ENCODE results near the gene GCA. TPM values are rescaled to one million over a fixed set of nuclear protein-coding genes. Genes with fewer than 3 reads are reported as not detected.

GCA gene
- total and polyA plus RNA-seq, 2 donors from 2014 or later, result 25.3 to 45.6 TPM

DNA sequence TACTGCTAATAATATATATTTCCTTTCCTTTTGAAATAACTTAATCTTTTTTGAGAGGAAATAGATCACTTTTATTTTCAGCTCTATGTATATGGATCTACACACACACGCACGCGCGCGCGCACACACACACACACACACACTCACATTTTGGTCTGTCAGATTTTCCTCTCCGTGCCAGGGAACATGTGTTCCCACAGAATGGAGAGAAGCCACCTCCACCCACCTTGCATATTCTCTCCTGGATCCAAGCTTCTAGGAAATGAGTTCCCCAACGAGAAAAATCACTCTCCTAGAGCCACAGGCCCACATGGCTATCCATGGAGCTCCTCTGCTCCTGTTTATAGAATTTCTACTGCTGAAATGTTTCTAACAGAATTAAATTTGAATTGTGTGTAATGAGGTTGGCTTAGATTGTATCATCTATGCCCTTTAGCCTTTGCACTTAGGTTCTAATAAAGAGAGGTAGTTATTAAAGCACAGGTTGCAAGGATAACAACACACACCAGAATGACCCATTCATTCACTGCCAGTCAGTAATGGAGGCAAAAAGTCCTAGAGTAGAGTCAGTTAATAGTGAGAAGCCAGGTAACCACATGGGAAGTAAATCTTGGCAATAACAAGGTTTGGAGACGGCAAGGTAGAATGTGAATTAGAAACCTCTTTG, 45.1 kb upstream of the GCA start:
- intact Hi-C loops (cut with DNase I), result loop anchor here (5.0 kb wide), 1 partner anchor 77 kb away; no protein-coding TSS in a partner anchor
- Histone ChIP-seq H3K27me3 (ENCODE audit: control insufficient read depth, insufficient read depth, low read length) (no peaks in the 10 kb centered on the region), H3K4me1 (ENCODE audit: control insufficient read depth in 2 of 3, insufficient read depth in 2 of 3, low read depth in 1 of 3, low read length in 3 of 3) (no peaks in the 10 kb centered on the region), H3K4me3 (ENCODE audit: low read length in 3 of 3) (no peak overlapping the region), H3K9ac (ENCODE audit: low read length in 3 of 3) (no peak overlapping the region), H3K36me3 (ENCODE audit: control insufficient read depth in 2 of 3, insufficient read depth in 3 of 3, low read length in 3 of 3) (peaks cover 0 to 3% (median 0%) of the 10 kb centered on the region in 3 donors), H3K27ac (ENCODE audit: low read depth in 2 of 2, low read length in 2 of 2) (no peak overlapping the region), H3K9me3 (ENCODE audit: control insufficient read depth in 2 of 3, insufficient read depth in 1 of 3, low read length in 3 of 3) (no peaks in the 10 kb centered on the region)
- DNase-seq (no peak), FAIRE-seq (no peak)
- TF ChIP-seq, protein P1, sequence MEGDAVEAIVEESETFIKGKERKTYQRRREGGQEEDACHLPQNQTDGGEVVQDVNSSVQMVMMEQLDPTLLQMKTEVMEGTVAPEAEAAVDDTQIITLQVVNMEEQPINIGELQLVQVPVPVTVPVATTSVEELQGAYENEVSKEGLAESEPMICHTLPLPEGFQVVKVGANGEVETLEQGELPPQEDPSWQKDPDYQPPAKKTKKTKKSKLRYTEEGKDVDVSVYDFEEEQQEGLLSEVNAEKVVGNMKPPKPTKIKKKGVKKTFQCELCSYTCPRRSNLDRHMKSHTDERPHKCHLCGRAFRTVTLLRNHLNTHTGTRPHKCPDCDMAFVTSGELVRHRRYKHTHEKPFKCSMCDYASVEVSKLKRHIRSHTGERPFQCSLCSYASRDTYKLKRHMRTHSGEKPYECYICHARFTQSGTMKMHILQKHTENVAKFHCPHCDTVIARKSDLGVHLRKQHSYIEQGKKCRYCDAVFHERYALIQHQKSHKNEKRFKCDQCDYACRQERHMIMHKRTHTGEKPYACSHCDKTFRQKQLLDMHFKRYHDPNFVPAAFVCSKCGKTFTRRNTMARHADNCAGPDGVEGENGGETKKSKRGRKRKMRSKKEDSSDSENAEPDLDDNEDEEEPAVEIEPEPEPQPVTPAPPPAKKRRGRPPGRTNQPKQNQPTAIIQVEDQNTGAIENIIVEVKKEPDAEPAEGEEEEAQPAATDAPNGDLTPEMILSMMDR (IDR thresholded peaks at IDR 0.05; ENCODE audit: borderline replicate concordance, extremely low read depth, insufficient read depth), result no peak

DNA sequence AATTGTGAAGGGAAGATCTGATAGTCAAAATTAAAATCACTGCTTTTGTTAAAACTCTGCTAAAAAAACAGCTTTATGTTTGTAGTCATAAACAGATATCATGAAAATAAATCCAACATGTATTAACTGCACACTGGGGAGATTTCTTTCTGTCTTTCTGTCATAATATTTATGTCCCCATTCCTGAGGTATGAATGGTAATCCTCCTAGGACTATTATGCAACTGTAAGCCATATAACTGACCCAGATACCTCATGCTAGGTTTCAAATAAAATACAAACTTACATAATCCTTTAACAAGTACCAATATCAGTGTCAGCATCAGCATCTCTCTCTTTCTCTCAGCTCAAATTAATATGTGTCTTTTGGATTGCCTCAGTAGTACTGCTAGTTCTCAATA, 43.7 kb upstream of the GCA start:
- Histone ChIP-seq H3K9ac (ENCODE audit: low read length in 3 of 3) (no peak overlapping the region), H3K4me3 (ENCODE audit: low read length in 3 of 3) (no peak overlapping the region), H3K36me3 (ENCODE audit: control insufficient read depth in 2 of 3, insufficient read depth in 3 of 3, low read length in 3 of 3) (peaks cover 0 to 3% (median 0%) of the 10 kb centered on the region in 3 donors), H3K27me3 (ENCODE audit: control insufficient read depth, insufficient read depth, low read length) (no peaks in the 10 kb centered on the region), H3K4me1 (ENCODE audit: control insufficient read depth in 2 of 3, insufficient read depth in 2 of 3, low read depth in 1 of 3, low read length in 3 of 3) (no peaks in the 10 kb centered on the region), H3K27ac (ENCODE audit: low read depth in 2 of 2, low read length in 2 of 2) (no peak overlapping the region), H3K9me3 (ENCODE audit: control insufficient read depth in 2 of 3, insufficient read depth in 1 of 3, low read length in 3 of 3) (no peaks in the 10 kb centered on the region)
- TF ChIP-seq, protein P1 (IDR thresholded peaks at IDR 0.05; ENCODE audit: borderline replicate concordance, extremely low read depth, insufficient read depth), result no peak
- intact Hi-C loops (cut with DNase I), result no loop called here
- DNase-seq, result no peak
- no peak for FAIRE-seq

DNA sequence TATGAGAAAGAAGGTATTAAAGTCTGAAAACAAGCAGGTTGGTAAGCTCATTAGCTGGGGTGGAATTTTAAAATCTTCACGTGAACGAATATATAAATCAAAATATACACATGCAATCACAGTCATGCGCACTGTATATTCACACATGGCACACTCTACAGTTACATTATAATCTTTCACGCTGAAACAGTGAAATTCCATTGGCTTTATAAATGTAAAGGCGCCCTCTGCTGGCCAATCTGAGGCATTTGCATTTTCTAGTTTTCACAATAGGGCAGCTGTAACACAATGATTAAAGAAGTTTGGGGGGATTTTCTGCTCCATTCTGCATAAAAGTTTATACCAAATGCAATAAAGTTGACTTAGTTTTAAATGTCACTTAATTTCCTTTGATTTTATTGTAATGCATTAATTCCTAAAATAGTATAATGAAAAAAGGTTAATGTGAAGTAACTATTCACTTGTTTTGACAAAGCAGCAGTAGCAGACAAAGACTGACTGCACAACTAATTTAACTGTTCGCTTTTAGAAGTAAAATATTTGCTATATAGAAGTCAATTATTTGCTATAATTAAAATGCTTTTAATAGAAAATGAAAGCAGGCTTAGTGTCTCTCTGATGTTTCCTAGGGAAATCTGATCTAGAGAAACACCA, 42.7 kb upstream of the GCA start:
- no peak overlapping the region for H3K9ac ChIP-seq (ENCODE audit: low read length in 3 of 3)
- intact Hi-C loops (cut with DNase I), result no loop called here
- peak in 3 of 5 donors; percentile 37 to 72 (median 67) for DNase-seq
- peaks cover 0 to 3% (median 0%) of the 10 kb centered on the region in 3 donors for H3K36me3 ChIP-seq (ENCODE audit: control insufficient read depth in 2 of 3, insufficient read depth in 3 of 3, low read length in 3 of 3)
- TF ChIP-seq, protein P1 (IDR thresholded peaks at IDR 0.05; ENCODE audit: borderline replicate concordance, extremely low read depth, insufficient read depth), result peak; percentile 91
- H3K4me3 ChIP-seq (ENCODE audit: low read length in 3 of 3), result no peak overlapping the region
- H3K4me1 ChIP-seq (ENCODE audit: control insufficient read depth in 2 of 3, insufficient read depth in 2 of 3, low read depth in 1 of 3, low read length in 3 of 3), result no peaks in the 10 kb centered on the region
- H3K27me3 ChIP-seq (ENCODE audit: control insufficient read depth, insufficient read depth, low read length), result no peaks in the 10 kb centered on the region
- FAIRE-seq, result peak; percentile 93
- H3K9me3 ChIP-seq (ENCODE audit: control insufficient read depth in 2 of 3, insufficient read depth in 1 of 3, low read length in 3 of 3), result no peaks in the 10 kb centered on the region
- no peak overlapping the region for H3K27ac ChIP-seq (ENCODE audit: low read depth in 2 of 2, low read length in 2 of 2)

All from kidney (tissue), 14 donors.